Muscle of leg (tissue), 16 donors: Measurements from ENCODE around the gene TRAPPC10. TPM values are rescaled to one million over a fixed set of nuclear protein-coding genes. Genes with fewer than 3 reads are reported as not detected.
A peak's percentile ranks its signal among the peaks of the same experiment; 100 is the strongest.

Source experiments
- DNase-seq: peaks from one replicate; pipeline ENCODE4 v3.0.0; 2013
- H3K27ac ChIP-seq: one replicate; pipeline ENCODE4 v1.5.1; 2013; ENCODE audit warnings: mild to moderate bottlenecking, low read length, control low read depth
- H3K27me3 ChIP-seq: one replicate; pipeline ENCODE4 v1.6.1; 2013; ENCODE audit warnings: low read length; ENCODE audit not compliant: control insufficient read depth, insufficient read depth
- H3K36me3 ChIP-seq: one replicate; pipeline ENCODE4 v1.6.1; 2013; ENCODE audit warnings: low read length; ENCODE audit not compliant: control insufficient read depth, insufficient read depth
- H3K4me1 ChIP-seq: one replicate; pipeline ENCODE4 v1.6.1; 2013; ENCODE audit warnings: low read length; ENCODE audit not compliant: control insufficient read depth, insufficient read depth
- H3K4me3 ChIP-seq: one replicate; pipeline ENCODE4 v1.5.1; 2013; ENCODE audit warnings: low read length, control low read depth
- H3K9me3 ChIP-seq: replicated peaks from 2 replicates; pipeline ENCODE4 v1.6.1; 2013; ENCODE audit warnings: low read depth, low read length; ENCODE audit not compliant: control insufficient read depth
- WGBS: methylation state at CpG from one replicate; pipeline ENCODE4 v1.1.5; 2013; ENCODE audit warnings: missing lambda C conversion rate; ENCODE audit not compliant: insufficient coverage; 5-methylcytosine and 5-hydroxymethylcytosine counted together
- long read RNA-seq, 11 donors: transcript quantifications; one replicate each; lab custom pipeline, GENCODE V29; 2026
- polyA plus RNA-seq, 8 donors: library from polyadenylated mRNA; unstranded; fragments of 120-200 nt; gene quantifications; one replicate each; pipeline versions ENCODE4 v1.2.1 to v1.2.3, GENCODE V29; 2013; ENCODE audit warnings: inconsistent platforms in 1 of 8, low replicate concordance in 1 of 8; ENCODE audit not compliant: insufficient read length in 8 of 8, insufficient read depth in 1 of 8
- total RNA-seq: library from RNA; stranded (reverse); fragments of 120-200 nt; gene quantifications from one replicate; pipeline ENCODE4 v1.2.4, GENCODE V29; 2013

TRAPPC10 gene, protein sequence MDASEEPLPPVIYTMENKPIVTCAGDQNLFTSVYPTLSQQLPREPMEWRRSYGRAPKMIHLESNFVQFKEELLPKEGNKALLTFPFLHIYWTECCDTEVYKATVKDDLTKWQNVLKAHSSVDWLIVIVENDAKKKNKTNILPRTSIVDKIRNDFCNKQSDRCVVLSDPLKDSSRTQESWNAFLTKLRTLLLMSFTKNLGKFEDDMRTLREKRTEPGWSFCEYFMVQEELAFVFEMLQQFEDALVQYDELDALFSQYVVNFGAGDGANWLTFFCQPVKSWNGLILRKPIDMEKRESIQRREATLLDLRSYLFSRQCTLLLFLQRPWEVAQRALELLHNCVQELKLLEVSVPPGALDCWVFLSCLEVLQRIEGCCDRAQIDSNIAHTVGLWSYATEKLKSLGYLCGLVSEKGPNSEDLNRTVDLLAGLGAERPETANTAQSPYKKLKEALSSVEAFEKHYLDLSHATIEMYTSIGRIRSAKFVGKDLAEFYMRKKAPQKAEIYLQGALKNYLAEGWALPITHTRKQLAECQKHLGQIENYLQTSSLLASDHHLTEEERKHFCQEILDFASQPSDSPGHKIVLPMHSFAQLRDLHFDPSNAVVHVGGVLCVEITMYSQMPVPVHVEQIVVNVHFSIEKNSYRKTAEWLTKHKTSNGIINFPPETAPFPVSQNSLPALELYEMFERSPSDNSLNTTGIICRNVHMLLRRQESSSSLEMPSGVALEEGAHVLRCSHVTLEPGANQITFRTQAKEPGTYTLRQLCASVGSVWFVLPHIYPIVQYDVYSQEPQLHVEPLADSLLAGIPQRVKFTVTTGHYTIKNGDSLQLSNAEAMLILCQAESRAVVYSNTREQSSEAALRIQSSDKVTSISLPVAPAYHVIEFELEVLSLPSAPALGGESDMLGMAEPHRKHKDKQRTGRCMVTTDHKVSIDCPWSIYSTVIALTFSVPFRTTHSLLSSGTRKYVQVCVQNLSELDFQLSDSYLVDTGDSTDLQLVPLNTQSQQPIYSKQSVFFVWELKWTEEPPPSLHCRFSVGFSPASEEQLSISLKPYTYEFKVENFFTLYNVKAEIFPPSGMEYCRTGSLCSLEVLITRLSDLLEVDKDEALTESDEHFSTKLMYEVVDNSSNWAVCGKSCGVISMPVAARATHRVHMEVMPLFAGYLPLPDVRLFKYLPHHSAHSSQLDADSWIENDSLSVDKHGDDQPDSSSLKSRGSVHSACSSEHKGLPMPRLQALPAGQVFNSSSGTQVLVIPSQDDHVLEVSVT
- 12.0 TPM for total RNA-seq
- polyA plus RNA-seq = 10 to 100 TPM in 6 of 8 donors, 1 to 10 TPM in 2; 9.9 to 16.7 (median 12.1) TPM
- long read RNA-seq, donor 1 = 0 reads
- long read RNA-seq, donor 2 = 0 reads
- long read RNA-seq, donor 3 = 0 reads
- long read RNA-seq, donor 4, partial matches to known transcripts = 0 of 1 reads
- long read RNA-seq, donor 4, other reads (novel, unspliced or antisense) = 0 of 1 reads
- long read RNA-seq, donor 5, partial matches to known transcripts = 0 of 1 reads
- long read RNA-seq, donor 5, other reads (novel, unspliced or antisense) = 0 of 1 reads
- long read RNA-seq, donor 6, partial matches to known transcripts = 0 of 2 reads
- long read RNA-seq, donor 6, other reads (novel, unspliced or antisense) = 0 of 2 reads
- long read RNA-seq, donor 7 = 0 reads
- long read RNA-seq, donor 8, partial matches to known transcripts = 0 of 2 reads
- long read RNA-seq, donor 8, other reads (novel, unspliced or antisense) = 0 of 2 reads
- long read RNA-seq, donor 9 = 0 reads
- long read RNA-seq, donor 10 = 0 reads
- long read RNA-seq, donor 11 = 0 reads

GRCh38 chr21:44011579-44012473, at the start of gene TRAPPC10:
Gene TRAPPC10, plus strand, starts transcription at chr21:44012309. Its CDS starts 185 bp downstream, at chr21:44012494.
- peak within 1 kb of the TSS; percentile 64 for H3K4me3 ChIP-seq
- no peaks in the 10 kb centered on the region for H3K9me3 ChIP-seq
- H3K36me3 ChIP-seq = no peaks in the 10 kb centered on the region
- no peaks in the 10 kb centered on the region for H3K27me3 ChIP-seq
- under 1% methylated on average over 100 of the region's 107 CpGs for WGBS
- H3K27ac ChIP-seq = peak within 1 kb of the TSS; percentile 86
- H3K4me1 ChIP-seq = peaks cover 10% of the 10 kb centered on the region
- DNase-seq = peak; percentile 94

- no peak for DNase-seq
- WGBS = 63% methylated on average over 16 of the region's 17 CpGs
- no peak overlapping the region for H3K27ac ChIP-seq
- no peaks in the 10 kb centered on the region for H3K9me3 ChIP-seq
- H3K4me1 ChIP-seq = peaks cover 4% of the 10 kb centered on the region
- H3K4me3 ChIP-seq = no peak overlapping the region
- no peaks in the 10 kb centered on the region for H3K27me3 ChIP-seq
- H3K36me3 ChIP-seq = peaks cover 44% of the 10 kb centered on the region
Observed at GRCh38 chr21:43965911-43966585, 46.1 kb upstream of the TRAPPC10 start.

DNA sequence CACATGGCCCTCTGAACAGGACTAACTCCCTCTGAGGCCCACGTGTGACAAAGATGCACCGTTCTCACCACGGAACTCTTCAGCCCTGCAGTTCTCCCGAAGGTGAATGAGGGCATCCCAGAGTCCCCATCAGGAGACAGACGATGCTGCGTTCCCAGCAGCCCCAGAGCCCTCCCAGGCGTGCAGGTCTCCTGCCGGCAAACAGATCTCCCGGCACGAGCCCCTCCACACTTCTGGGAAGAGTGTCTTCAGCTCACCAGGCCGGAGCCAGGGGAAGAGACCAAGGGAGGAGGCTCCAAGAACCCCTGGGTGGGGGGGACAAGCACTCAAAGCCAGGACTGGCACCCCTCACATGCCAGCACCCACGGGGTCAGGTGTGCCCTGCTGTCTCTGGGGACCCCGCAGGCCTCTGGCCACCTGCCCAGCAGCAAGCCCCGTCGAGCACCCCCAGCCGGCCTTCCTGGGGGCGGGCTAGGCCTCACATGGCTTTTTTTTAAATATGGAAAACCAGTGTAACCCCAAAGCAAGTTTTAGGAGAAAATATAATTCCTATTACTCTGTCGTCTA, 45.1 kb upstream of the TRAPPC10 start:
- H3K9me3 ChIP-seq = no peaks in the 10 kb centered on the region
- H3K4me3 ChIP-seq = no peak overlapping the region
- DNase-seq = no peak
- peaks cover 47% of the 10 kb centered on the region for H3K36me3 ChIP-seq
- H3K27me3 ChIP-seq = no peaks in the 10 kb centered on the region
- H3K27ac ChIP-seq = no peak overlapping the region
- H3K4me1 ChIP-seq = peaks cover 10% of the 10 kb centered on the region
- 76% methylated on average over 12 of the region's 18 CpGs for WGBS

DNA sequence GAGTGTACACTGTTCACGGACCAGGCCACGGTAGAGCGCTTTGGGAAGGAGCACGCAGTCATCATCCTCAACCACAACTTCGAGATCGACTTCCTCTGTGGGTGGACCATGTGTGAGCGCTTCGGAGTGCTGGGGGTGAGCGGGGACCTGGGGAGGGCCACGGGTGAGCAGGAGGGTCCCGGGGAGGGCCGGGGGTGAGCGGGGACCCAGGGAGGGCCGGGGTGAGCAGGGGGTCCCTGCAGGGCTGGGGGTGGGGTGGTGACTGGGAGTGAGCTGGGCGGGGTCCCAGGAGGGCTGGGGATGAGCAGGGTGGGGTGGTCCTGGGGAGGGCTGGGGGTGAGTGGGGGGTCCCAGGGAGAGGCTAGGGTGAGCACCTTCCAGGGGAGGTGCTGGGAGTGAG, 44.1 kb upstream of the TRAPPC10 start:
- WGBS = 88% methylated on average over 11 of the region's 15 CpGs
- no peak for DNase-seq
- Histone ChIP-seq H3K36me3 (peaks cover 52% of the 10 kb centered on the region), H3K27ac (no peak overlapping the region), H3K27me3 (no peaks in the 10 kb centered on the region), H3K4me1 (peaks cover 10% of the 10 kb centered on the region), H3K9me3 (no peaks in the 10 kb centered on the region), H3K4me3 (no peak overlapping the region)

DNA sequence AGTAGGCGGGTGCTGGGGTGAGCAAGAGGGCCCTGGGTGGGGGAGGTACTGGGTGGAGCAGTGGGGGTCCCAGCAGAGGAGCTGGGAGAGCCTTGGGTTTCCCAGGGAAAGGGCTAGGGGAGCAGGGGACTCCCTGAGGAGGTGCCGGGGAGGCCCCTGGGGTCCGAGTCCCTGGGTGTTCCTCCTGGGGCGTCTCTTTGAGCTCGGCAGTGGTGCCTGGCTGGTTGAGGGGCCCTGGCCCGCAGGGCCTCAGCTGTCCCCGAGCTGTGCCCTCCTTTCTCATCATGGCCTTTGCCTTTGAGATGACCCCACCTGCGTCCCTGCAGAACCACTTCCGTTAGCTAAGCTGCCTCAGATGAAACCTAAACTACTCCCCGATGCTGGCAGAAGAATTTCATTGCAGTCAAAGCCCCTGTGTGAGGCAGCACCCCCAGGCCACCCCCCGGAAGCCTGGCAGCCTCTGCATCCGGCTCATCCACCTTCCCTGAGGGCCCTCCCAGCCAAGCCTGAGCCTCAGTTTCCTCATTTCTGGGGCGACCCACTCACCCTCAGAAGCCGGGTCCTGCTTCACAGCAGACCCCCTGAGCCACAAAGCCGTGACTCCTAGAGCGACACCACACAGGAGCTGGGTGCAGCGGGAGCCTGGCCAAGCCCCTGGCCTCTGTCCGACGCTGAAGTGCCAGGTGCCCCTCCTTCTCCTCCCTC, 43.5 kb upstream of the TRAPPC10 start:
- WGBS = 85% methylated on average over 16 of the region's 19 CpGs
- H3K4me1 ChIP-seq = peaks cover 14% of the 10 kb centered on the region
- H3K36me3 ChIP-seq = peaks cover 53% of the 10 kb centered on the region
- no peaks in the 10 kb centered on the region for H3K9me3 ChIP-seq
- DNase-seq = no peak
- no peak overlapping the region for H3K27ac ChIP-seq
- no peak overlapping the region for H3K4me3 ChIP-seq
- H3K27me3 ChIP-seq = no peaks in the 10 kb centered on the region

GRCh38 chr21:43969115-43969444, 43.0 kb upstream of the TRAPPC10 start:
- H3K27me3 ChIP-seq = no peaks in the 10 kb centered on the region
- peaks cover 53% of the 10 kb centered on the region for H3K36me3 ChIP-seq

GRCh38 chr21:43970551-43970950, 41.6 kb upstream of the TRAPPC10 start:
- Histone ChIP-seq H3K4me3 (no peak overlapping the region), H3K27me3 (no peaks in the 10 kb centered on the region), H3K4me1 (peaks cover 17% of the 10 kb centered on the region), H3K27ac (no peak overlapping the region), H3K36me3 (peaks cover 53% of the 10 kb centered on the region), H3K9me3 (no peaks in the 10 kb centered on the region)
- no peak for DNase-seq
- 83% methylated on average over 16 of the region's 18 CpGs for WGBS

More at GRCh38 chr21:43969115-43969444, 43.0 kb upstream of the TRAPPC10 start:
- Histone ChIP-seq H3K27ac (no peak overlapping the region), H3K4me1 (peaks cover 14% of the 10 kb centered on the region), H3K4me3 (no peak overlapping the region), H3K9me3 (no peaks in the 10 kb centered on the region)
- DNase-seq = no peak
- WGBS = 94% methylated on average over 16 of the region's 17 CpGs
